ENCODE measurements around the gene PON2.

Gene PON2

GRCh38 chr7:95441042-95441823, 6.4 kb upstream of the PON2 start:
- DNase-seq, result no peak

GRCh38 chr7:95440394-95441038, 5.7 kb upstream of the PON2 start:
- DNase-seq, result no peak

GRCh38 chr7:95436407-95436806, 1.6 kb upstream of the PON2 start:
- DNase-seq, result no peak

GRCh38 chr7:95435422-95435780, 573 bp upstream of the PON2 start:
- no peak for DNase-seq

GRCh38 chr7:95433952-95434556, 774 bp downstream of the PON2 start:
- DNase-seq, result no peak

GRCh38 chr7:95433129-95433528, 1.7 kb downstream of the PON2 start:
- DNase-seq, result no peak

- DNase-seq, result no peak
Observed at GRCh38 chr7:95432606-95433005, 2.2 kb downstream of the PON2 start.

GRCh38 chr7:95430864-95431263, 4.0 kb downstream of the PON2 start:
- no peak for DNase-seq

- no peak for DNase-seq
Observed at GRCh38 chr7:95429241-95429990, 5.4 kb downstream of the PON2 start.

GRCh38 chr7:95427914-95428516, 6.8 kb downstream of the PON2 start:
- DNase-seq, result no peak

- DNase-seq, result no peak
Observed at GRCh38 chr7:95427166-95427565, 7.7 kb downstream of the PON2 start.

GRCh38 chr7:95425694-95426093, 9.1 kb downstream of the PON2 start:
- no peak for DNase-seq

GRCh38 chr7:95424716-95425115, 10.1 kb downstream of the PON2 start:
- DNase-seq, result no peak

- no peak for DNase-seq
Observed at GRCh38 chr7:95421847-95422444, 12.9 kb downstream of the PON2 start.

- DNase-seq, result no peak
Observed at GRCh38 chr7:95421000-95421846, 13.6 kb downstream of the PON2 start.

- DNase-seq, result peak; percentile 37
Observed at GRCh38 chr7:95412075-95412474, 22.8 kb downstream of the PON2 start.

GRCh38 chr7:95411666-95412065, 23.2 kb downstream of the PON2 start:
- DNase-seq, result no peak

GRCh38 chr7:95411036-95411435, 23.8 kb downstream of the PON2 start:
- peak; percentile 41 for DNase-seq

GRCh38 chr7:95407751-95408150, 27.1 kb downstream of the PON2 start:
- DNase-seq, result no peak

- DNase-seq, result no peak
Observed at GRCh38 chr7:95405800-95406199, 29.0 kb downstream of the PON2 start.

- DNase-seq, result no peak
Observed at GRCh38 chr7:95405208-95405607, 29.6 kb downstream of the PON2 start.

Data from activated CD4-positive, alpha-beta T cell treated with anti-CD3 and anti-CD28 coated beads, Interleukin-10, Interleukin-2, amounts not matched to agents 100 ng/mL and 50 ng/mL, durations not matched to agents 16 hours and 8 hours (primary cell).